Head of caudate nucleus (tissue), 42 donors: ENCODE results near the gene NTRK1.
A peak's percentile ranks its signal among the peaks of the same experiment; 100 is the strongest.
"Not testable (repeated sequence)": the region's sequence is repeated elsewhere in the genome, so short reads cannot be mapped to it uniquely, and the experiment has no call there.

Experiments used
- DNase-seq, 42 donors: peaks; one replicate each; pipeline versions ENCODE4 v3.0.0 to v3.0.0-alpha.2; 2020 to 2021; ENCODE audit warnings: mixed read lengths in 7 of 42
- intact Hi-C: fragments of 100-400 bp; cut with DNase I; formaldehyde crosslinking; loops from one replicate; pipeline ENCODE4 v1.15.0; 2022

The NTRK1 gene

DNA sequence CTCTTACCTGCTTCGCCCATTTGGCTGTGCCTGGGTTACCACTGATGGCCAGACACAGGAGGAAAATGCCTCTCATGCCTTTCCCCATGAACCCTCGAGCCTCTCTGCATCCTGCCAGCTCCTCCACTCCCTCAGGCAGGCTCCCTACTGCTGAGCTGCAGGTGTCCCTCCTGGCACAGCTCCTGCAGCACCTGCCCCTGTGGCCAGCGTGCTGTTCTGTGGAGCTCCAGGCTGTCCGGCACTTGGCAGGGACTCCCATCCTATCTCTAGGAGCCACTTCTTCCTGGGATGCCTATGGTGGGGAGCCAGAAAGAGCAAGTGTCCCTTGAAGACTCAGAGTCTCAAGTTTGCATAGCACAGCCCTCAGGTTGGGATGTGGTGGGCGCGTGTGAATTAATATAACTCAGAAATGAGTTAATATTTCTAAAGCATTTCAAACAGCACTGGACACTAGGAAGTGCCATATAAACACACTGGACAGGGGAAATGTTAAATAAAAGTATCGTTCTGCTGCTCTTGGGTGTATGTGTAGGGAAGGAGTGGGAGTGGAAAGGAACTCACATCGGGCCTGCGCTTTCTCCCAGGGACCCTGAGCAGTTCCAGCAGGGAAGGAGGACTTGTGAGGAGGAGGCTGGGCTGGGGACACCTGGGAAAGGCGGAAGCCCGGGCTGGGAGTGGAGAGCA, 62.5 kb downstream of the NTRK1 start:
- DNase-seq = no peak
- intact Hi-C loops = no loop called here

DNA sequence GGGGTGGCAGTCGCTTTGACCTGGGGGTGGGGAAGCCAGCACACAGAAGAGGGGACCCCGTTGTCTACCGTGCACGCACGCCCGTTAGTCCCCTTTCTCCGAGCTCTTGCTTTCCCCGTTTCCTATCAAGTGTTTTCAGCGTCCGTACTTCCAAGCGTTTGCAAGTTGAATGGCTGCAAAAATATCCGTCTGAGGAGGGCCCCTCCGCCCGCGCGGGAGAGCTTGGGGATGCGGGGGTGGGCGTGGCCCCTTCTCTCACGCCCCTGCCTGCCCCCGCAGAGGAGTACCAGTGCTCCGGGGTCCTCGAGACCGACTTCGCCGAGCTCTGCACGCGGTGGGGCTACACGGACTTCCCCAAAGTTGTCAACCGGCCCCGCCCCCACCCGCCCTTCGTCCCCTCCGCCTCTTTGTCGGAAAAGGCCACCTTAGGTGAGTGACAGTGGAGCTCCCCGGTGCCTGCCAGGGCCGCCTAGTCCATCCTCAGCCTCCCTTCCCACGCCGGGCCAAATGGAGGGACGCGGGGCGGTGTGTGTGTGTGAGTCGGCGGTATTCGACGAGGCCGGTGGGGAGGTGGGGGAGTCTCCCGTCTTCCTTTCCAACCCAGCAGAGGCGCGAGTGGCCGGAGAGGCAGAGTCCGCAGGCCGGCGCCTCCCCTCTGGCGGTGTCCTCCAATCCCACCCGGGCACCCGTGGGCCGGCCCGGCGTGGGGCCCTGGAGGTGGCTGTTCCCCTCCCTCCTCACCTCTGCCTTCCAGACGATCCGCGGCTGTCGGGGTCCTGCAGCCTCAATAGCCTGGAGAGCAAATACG, 63.2 kb downstream of the NTRK1 start:
- intact Hi-C loops = no loop called here
- DNase-seq = no peak

DNA sequence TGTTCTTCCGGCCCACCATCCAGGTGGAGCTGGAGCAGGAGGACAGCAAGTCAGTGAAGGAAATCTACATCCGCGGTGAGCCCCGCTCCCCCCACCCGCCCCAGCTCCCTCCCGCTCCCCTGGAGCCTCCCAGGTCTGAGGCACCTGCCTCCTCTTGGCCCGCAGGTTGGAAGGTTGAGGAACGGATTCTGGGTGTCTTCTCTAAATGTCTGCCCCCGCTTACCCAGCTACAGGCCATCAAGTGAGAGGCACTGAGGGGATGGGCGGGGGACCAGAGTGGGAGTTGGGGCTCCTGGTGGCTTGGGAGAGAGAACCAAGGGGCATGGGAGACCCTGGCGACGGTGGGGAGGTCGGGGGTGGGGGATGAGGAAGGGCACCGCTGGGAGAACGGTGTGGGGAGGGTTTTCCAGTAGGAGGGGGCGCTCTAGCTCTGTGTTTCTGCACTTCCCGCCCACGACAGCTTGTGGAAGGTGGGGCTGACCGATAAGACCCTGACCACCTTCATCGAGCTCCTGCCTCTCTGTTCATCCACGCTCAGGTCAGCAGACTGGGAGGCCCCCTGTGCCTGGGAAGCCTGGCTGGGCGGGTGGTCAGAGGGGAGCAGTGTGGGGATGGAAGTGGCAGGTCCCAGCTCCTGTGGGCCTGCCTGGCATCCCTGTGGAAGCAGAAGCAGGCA, 64.0 kb downstream of the NTRK1 start:
- no peak for DNase-seq
- intact Hi-C loops = no loop called here

DNA sequence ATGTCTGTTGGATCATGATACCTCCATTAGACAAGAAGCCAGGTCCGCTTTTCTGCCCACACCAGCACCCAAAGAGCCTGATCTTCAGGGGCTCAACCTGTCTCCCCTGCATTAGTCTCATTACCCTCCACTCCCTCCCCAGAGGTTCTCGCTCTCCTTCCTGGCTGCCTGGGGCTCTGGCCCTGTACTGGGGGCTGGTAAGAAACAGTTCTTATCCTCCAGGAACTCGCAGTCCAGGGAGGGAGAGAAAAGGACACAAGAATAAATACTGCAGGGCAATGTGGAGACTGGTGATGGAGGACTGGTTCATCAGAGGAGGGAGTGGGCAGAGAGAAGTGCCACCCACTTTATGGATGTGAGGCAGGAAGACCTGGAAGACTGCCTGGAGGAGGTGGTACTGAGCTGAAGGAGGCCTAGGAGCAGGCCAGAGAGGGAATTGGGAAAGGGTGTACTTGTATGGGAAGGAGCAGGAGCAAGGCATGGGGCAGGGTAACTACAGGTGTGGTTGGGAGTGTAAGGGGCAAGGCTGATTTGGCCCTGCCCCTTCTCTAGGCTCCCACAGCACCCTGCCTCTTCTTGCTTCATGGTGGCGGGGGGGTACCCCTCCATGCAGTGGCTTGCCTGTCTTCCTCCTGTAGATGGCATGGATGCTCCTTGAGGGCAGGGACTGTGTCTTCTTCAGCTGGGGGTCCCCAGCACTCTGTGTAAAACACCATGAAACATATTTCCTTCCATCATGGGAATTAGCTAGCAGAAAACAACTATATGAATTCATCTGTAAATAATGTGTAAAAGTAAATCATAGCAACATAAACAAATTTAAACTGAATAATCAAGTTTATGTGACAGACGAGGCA, 64.7 kb downstream of the NTRK1 start:
- intact Hi-C loops = no loop called here
- no peak for DNase-seq

DNA sequence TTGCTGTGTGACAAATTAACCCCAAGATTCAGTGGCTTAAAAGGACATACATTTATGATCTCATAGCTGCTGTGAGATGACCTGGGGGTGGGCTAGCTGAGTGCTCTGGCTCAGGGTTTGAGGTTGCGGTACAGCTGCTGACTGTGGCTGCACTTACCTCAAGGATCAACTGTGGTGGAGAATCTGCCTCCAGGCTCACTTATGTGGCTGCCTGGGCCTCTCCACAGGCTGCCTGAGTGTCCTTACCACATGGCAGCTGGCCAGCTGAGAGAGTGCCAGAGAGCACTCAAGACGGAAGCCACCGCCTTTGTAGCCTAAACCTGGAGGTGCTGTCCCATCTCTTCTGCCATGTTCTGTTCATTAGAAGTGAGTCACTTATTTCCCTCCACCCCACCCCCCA, 65.5 kb downstream of the NTRK1 start:
- peak in 1 of 42 donors; percentile 40 for DNase-seq
- intact Hi-C loops = no loop called here

DNA sequence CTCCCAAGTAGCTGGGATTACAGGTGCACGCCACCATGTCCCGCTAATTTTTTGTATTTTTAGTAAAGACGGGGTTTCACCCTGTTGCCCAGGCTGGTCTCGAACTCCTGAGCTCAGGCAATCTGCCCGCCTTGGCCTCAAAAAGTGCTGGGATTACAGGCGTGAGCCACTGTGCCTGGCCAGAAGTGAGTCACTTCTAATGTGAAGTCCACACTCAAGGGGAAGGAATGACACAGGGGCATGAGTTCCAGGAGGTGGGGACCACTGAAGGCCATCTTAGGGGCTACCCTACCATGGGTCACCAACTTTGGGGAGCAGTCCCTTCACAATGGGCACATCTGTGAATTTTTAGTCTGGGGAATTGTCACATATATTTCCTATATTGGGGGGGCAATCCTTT, 66.0 kb downstream of the NTRK1 start:
- DNase-seq, intact Hi-C loops: not testable (repeated sequence)

DNA sequence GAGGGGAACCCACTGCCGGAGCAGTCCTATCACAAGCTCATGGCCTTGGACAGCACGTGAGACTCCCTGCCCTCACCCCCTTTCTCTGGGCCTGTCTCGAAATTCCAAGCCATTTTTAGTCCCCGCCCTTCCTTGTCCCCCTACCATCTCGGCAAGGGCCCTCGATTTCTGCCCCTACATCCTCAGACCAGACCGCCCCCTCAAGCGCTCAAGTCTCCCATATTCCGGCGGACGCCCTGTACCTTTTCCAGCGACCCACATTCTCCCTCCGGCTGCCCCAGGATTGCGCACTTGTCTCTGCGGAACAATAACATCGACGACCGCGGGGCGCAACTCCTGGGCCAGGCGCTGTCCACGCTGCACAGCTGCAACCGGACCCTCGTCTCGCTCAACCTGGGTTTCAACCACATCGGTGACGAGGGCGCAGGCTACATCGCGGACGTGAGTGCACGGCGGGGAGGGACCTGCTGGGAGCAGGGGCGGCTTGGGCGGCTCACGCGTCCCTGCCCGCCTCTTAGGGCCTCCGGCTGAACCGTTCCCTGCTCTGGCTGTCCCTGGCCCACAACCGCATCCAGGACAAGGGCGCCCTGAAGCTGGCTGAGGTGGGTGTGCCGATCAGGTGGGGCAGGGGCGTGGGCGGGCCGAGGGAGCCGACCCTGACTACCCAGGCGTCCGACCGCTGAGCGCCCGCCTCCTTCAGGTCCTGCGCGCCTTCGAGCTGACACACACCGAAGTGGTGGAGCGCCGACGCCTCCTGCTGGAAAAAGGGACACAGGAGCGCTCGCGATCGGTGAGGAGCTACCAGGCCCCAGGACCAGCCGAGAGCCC, 66.8 kb downstream of the NTRK1 start:
- peak; percentile 9 to 80 (median 64) for DNase-seq
- intact Hi-C loops = no loop called here

DNA sequence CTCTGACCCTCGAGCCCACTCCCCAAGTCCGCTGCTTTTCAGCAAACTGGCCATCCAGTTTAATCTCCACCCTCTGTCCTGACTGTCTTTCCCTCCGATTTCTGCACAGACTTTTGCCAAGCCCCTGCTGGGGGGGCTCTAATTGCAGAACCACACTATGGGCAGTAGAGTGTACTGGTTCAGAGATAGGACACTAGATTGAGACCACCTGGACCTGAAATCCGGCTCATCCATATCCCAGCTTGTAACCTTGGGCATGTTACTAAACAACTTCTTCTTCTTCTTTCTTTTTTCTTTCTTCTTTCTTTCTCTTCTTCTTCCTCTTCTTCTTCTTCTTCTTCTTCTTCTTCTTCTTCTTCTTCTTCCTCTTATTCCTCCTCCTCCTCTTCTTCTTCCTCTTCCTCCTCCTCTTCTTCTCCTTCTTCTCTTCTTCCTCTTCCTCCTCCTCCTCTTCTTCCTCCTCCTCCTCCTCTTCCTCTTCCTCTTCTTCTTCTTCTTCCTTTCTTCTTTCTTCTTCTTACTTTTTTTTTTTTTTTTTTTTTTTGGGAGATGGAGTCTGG, 67.5 kb downstream of the NTRK1 start:
- DNase-seq = no peak
- intact Hi-C loops = no loop called here

DNA sequence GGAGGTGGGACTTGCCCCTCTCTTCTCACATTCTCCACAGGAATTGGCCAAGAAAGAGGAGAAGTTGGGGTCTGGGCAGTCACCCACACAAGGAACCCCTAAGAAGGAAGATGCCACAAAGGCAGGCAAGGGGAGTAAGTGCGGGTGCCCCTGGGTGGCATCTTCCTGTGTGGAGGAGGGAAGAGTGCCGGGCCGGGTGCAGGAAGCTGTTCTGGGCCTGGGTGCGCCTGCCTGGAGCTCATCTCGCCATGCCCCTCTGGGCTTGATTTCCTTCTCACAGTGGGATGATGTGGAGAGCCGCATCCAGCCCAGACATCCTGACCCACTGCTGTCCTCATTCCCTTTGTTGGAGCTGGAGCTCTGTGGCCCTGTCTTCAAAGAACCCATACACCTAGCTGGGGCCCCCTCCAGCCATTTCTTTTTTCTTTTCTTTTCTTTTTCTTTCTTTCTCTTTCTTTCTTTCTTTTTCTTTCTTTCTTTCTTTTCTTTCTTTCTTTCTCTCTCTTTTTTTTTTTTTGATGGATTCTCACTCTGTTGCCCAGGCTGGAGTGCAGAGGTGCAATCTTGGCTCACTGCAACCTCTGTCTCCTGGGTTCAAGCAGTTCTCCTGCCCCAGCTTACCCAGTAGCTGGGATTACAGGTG, 69.1 kb downstream of the NTRK1 start:
- intact Hi-C loops = no loop called here

DNA sequence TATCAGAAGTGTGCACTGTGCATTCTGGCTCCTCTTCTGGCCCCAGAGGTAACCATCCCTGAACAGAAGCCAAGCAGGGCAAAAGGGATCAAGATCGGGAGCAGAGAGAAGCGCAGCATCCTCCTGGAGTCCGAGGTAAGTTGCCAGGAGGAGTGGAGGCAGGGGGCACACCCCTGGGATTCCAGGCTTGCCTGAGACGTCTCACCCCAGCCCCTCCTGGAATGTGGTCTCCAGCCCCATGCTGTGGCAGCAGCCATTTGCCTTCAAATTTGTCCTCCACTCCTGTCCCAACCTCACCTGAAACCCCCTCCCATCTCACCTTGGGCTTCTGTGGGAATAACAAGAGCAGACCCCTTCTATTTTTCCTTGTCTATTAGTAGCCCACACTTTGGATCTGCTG, 69.8 kb downstream of the NTRK1 start:
- intact Hi-C loops = no loop called here
- DNase-seq = no peak

More for the DNA sequence above, 69.1 kb downstream of the NTRK1 start:
- DNase-seq = no peak
